Naive thymus-derived CD8-positive, alpha-beta T cell (primary cell): Measurements from ENCODE around the gene IFNAR2. TPM values are rescaled to one million over a fixed set of nuclear protein-coding genes. Genes with fewer than 3 reads are reported as not detected.
"Not testable (repeated sequence)": the region's sequence is repeated elsewhere in the genome, so short reads cannot be mapped to it uniquely, and the experiment has no call there.

Experiments
- ATAC-seq, 2 donors: fragments of 150-1000 bp; cut with Tn5 transposase in 1 of 2; sonication (Bioruptor Pico), chemical (Tn5 transposase) in 1 of 2; 1 replicate in 1 of 2; 2 replicates in 1 of 2; pipeline ENCODE4 v1.10.0; 2021; ENCODE audit warnings: mild to moderate bottlenecking in 2 of 2, moderate library complexity in 2 of 2
- POLR2A ChIA-PET: fragments of 350-600 bp; sonication (Branson Sonifier 250); formaldehyde crosslinking; loops from one replicate; lab custom pipeline; 2021; ENCODE audit warnings: antibody characterized with exemption; lab: Charles Lee
- DNase-seq, 10 donors: peaks; one replicate each; pipeline versions ENCODE4 v3.0.0 to v3.0.0-alpha.2; 2020 to 2022
- H3K27ac Mint-ChIP-seq, 10 donors: one replicate each; pipeline ENCODE4 v1.8.0; 2020 to 2022; ENCODE audit warnings: mild to moderate bottlenecking in 10 of 10, mixed read lengths in 10 of 10, moderate library complexity in 4 of 10, inconsistent platforms in 1 of 10
- H3K27me3 Mint-ChIP-seq, 5 donors: one replicate each; pipeline ENCODE4 v1.8.0; 2021 to 2022; ENCODE audit warnings: mixed read lengths in 5 of 5
- H3K36me3 Mint-ChIP-seq, 3 donors: one replicate each; pipeline ENCODE4 v1.8.0; 2020 to 2022; ENCODE audit warnings: mixed read lengths in 3 of 3, mild to moderate bottlenecking in 2 of 3, inconsistent platforms in 1 of 3
- H3K4me1 Mint-ChIP-seq, 4 donors: one replicate each; pipeline ENCODE4 v1.8.0; 2021 to 2022; ENCODE audit warnings: mixed read lengths in 4 of 4
- H3K4me3 Mint-ChIP-seq, 10 donors: one replicate each; pipeline ENCODE4 v1.8.0; 2020 to 2022; ENCODE audit warnings: mild to moderate bottlenecking in 10 of 10, mixed read lengths in 10 of 10, moderate library complexity in 6 of 10, inconsistent platforms in 1 of 10
- H3K9me3 Mint-ChIP-seq, 9 donors: one replicate each; pipeline ENCODE4 v1.8.0; 2020 to 2022; ENCODE audit warnings: mixed read lengths in 9 of 9, mild to moderate bottlenecking in 3 of 9, inconsistent platforms in 1 of 9, moderate library complexity in 1 of 9
- polyA plus RNA-seq, 3 donors: library from polyadenylated mRNA; unstranded; fragments of 300-500 nt; fragmentation: Illumina TruSeq; gene quantifications; one replicate each; pipeline ENCODE4 v1.2.3, GENCODE V29; 2021
- total RNA-seq, 8 experiments: library from RNA in 2 of 8; stranded (reverse) in 2 of 8; gene quantifications; one replicate each; pipeline ENCODE4 v1.2.3 and lab custom pipeline; 2021 to 2026

The IFNAR2 gene
- total and polyA plus RNA-seq, 5 experiments from 2014 or later = 53.9 to 72.9 (median 63.3) TPM

GRCh38 chr21:33246506-33246905 lies 16.8 kb downstream of the IFNAR2 start:
- no peaks in the 10 kb centered on the region for H3K9me3 Mint-ChIP-seq
- DNase-seq (no peak), ATAC-seq (no peak)
- H3K36me3 Mint-ChIP-seq = peaks cover 29 to 88% (median 58%) of the 10 kb centered on the region in 3 donors
- peaks cover 53 to 91% (median 81%) of the 10 kb centered on the region in 4 donors for H3K4me1 Mint-ChIP-seq
- POLR2A ChIA-PET = interaction anchor here (0.8 to 1.0 kb wide), 3 partner anchors 14 to 15 kb away, joined by 3 to 5 read pairs (median 4); no protein-coding TSS in a partner anchor
- no peaks in the 10 kb centered on the region for H3K27me3 Mint-ChIP-seq
- peak overlapping the region in 7 of 10 donors; percentile 18 to 55 (median 46) for H3K4me3 Mint-ChIP-seq
- H3K27ac Mint-ChIP-seq = peak overlapping the region; percentile 81 to 95 (median 85)

DNA sequence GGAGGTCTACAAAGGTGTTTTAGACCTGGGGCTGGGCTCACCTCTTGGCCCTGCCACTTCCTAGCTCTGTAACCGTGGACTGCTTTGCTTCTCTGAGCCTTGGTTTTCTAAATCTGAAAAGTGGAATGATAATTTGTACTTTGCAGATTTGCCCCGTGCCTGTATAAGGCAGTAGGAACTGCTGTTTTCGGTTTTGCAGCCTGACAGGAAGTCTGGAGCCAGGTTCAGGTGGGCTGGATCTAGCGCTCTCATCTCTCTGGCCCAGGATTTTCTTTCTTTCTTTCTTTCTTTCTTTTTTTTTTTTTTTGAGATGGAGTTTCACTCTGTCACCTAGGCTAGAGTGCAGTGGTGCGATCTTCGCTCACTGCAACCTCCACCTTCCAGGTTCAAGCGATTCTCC lies 17.2 kb downstream of the IFNAR2 start:
- Mint-ChIP-seq H3K9me3 (no peaks in the 10 kb centered on the region), H3K27me3 (no peaks in the 10 kb centered on the region), H3K27ac (peak overlapping the region; percentile 78 to 95 (median 85)), H3K36me3 (peaks cover 29 to 91% (median 57%) of the 10 kb centered on the region in 3 donors), H3K4me3 (peak overlapping the region in 8 of 10 donors; percentile 26 to 61 (median 49)), H3K4me1 (peaks cover 50 to 87% (median 77%) of the 10 kb centered on the region in 4 donors)
- peak; percentile 59 to 64 for ATAC-seq
- POLR2A ChIA-PET = interaction anchor here (0.7 to 1.2 kb wide), 6 partner anchors 11 to 122 kb away, joined by 3 to 6 read pairs (median 4); no protein-coding TSS in a partner anchor
- DNase-seq = no peak

- no peak for ATAC-seq
- POLR2A ChIA-PET = interaction anchor here (0.6 to 1.2 kb wide), 6 partner anchors 11 to 121 kb away, joined by 3 to 6 read pairs (median 4); no protein-coding TSS in a partner anchor
- Mint-ChIP-seq H3K36me3 (peaks cover 29 to 94% (median 59%) of the 10 kb centered on the region in 3 donors), H3K9me3 (no peaks in the 10 kb centered on the region), H3K4me1 (peaks cover 48 to 82% (median 71%) of the 10 kb centered on the region in 4 donors), H3K27ac (peak overlapping the region; percentile 37 to 95 (median 85)), H3K27me3 (no peaks in the 10 kb centered on the region), H3K4me3 (peak overlapping the region in 9 of 10 donors; percentile 3 to 61 (median 49))
- DNase-seq = no peak
These were observed 17.9 kb downstream of the IFNAR2 start for GRCh38 chr21:33247599-33247998.

- H3K9me3 Mint-ChIP-seq = no peaks in the 10 kb centered on the region
These were observed 19.7 kb downstream of the IFNAR2 start for GRCh38 chr21:33249331-33250002.

DNA sequence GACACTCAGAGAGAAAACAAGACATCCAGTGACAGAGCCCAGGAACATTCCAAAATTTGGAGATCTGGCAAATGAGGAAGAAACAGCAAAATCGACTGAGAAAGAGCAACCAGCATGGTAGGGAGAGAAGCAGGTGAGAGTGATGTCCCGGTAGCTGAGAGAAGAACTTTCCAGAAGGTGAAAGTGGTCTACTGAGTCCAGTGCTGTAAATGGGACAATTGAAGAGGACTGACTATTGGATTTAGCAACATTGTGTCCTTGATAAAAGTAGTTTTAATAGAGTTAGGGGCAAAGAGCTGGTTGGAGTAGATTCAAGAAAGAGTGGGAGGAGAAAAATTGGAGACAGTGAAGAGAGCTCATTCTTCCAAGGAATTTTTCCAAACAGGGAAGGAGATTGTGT lies 21.4 kb downstream of the IFNAR2 start:
- ATAC-seq = no peak
- POLR2A ChIA-PET = interaction anchor here (1.5 to 1.6 kb wide), 2 partner anchors 10 to 110 kb away, joined by 6 read pairs; no protein-coding TSS in a partner anchor
- Mint-ChIP-seq H3K36me3 (peaks cover 24 to 98% (median 63%) of the 10 kb centered on the region in 3 donors), H3K4me3 (no peak overlapping the region), H3K27me3 (no peaks in the 10 kb centered on the region), H3K4me1 (peaks cover 36 to 66% (median 57%) of the 10 kb centered on the region in 4 donors), H3K27ac (peak overlapping the region in 9 of 10 donors; percentile 13 to 93 (median 84)), H3K9me3 (no peaks in the 10 kb centered on the region)
- DNase-seq = no peak

More at GRCh38 chr21:33249331-33250002, 19.7 kb downstream of the IFNAR2 start:
- peaks cover 41 to 75% (median 59%) of the 10 kb centered on the region in 4 donors for H3K4me1 Mint-ChIP-seq
- peak overlapping the region; percentile 76 to 93 (median 89) for H3K27ac Mint-ChIP-seq
- POLR2A ChIA-PET = interaction anchor here (0.7 to 1.0 kb wide), 3 partner anchors 76 to 472 kb away, joined by 4 to 6 read pairs (median 5); partner anchors contain the start of gene IFNAR1
- H3K27me3 Mint-ChIP-seq = no peaks in the 10 kb centered on the region
- ATAC-seq (peak; percentile 35 to 54), DNase-seq (no peak)
- peak overlapping the region in 7 of 10 donors; percentile 27 to 63 (median 44) for H3K4me3 Mint-ChIP-seq
- H3K36me3 Mint-ChIP-seq = peaks cover 29 to 98% (median 59%) of the 10 kb centered on the region in 3 donors

- H3K27ac Mint-ChIP-seq = peak overlapping the region in 8 of 10 donors; percentile 11 to 79 (median 62)
- POLR2A ChIA-PET = interaction anchor here (1.2 kb wide), 1 partner anchor 72 kb away, joined by 3 read pairs; the partner anchor contains the start of gene IFNAR1
- H3K9me3 Mint-ChIP-seq, H3K27me3 Mint-ChIP-seq, H3K4me3 Mint-ChIP-seq, DNase-seq, ATAC-seq: not testable (repeated sequence)
- H3K4me1 Mint-ChIP-seq = peaks cover 26 to 48% (median 45%) of the 10 kb centered on the region in 4 donors
- peaks cover 35 to 98% (median 68%) of the 10 kb centered on the region in 3 donors for H3K36me3 Mint-ChIP-seq
These were observed 23.6 kb downstream of the IFNAR2 start for GRCh38 chr21:33253382-33253781.

- POLR2A ChIA-PET = interaction anchor here (0.6 to 1.3 kb wide), 4 partner anchors 7 to 248 kb away, joined by 3 to 5 read pairs (median 4); partner anchors contain the start of gene IL10RB
- Mint-ChIP-seq H3K9me3 (peaks cover 0 to 7% (median 4%) of the 10 kb centered on the region in 9 donors), H3K27ac (peak overlapping the region in 8 of 10 donors; percentile 19 to 92 (median 78)), H3K27me3 (no peaks in the 10 kb centered on the region), H3K36me3 (peaks cover 27 to 93% (median 77%) of the 10 kb centered on the region in 3 donors), H3K4me1 (peaks cover 22 to 47% (median 45%) of the 10 kb centered on the region in 4 donors), H3K4me3 (no peak overlapping the region)
- ATAC-seq (no peak), DNase-seq (no peak)
These were observed 25.0 kb downstream of the IFNAR2 start for GRCh38 chr21:33254766-33255165.

DNA sequence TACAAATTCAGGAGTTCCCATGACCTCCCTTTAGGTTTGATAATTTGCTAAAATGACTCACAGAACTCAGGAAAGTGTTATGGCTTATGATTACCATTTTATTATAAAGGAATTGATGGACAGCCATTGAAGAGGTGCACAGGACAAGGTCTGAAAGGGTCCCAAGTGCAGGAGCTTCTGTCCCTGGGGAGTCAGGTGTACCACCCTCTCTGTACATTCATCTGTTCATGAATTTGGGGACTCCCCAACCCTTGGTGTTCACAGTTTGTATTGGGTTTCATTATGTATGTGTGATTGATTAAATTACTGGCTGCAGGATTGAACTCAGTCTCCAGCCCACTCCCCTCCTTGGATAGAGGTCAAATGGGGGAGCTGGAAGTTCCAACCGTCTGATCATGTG lies 25.7 kb downstream of the IFNAR2 start:
- H3K27me3 Mint-ChIP-seq = no peaks in the 10 kb centered on the region
- peaks cover 0 to 7% (median 4%) of the 10 kb centered on the region in 9 donors for H3K9me3 Mint-ChIP-seq
- H3K4me1 Mint-ChIP-seq = peaks cover 23 to 50% (median 45%) of the 10 kb centered on the region in 4 donors
- no peak overlapping the region for H3K4me3 Mint-ChIP-seq
- no peak for ATAC-seq
- H3K27ac Mint-ChIP-seq = peak overlapping the region in 8 of 10 donors; percentile 28 to 92 (median 74)
- POLR2A ChIA-PET = interaction anchor here (1.3 kb wide), 1 partner anchor 11 kb away, joined by 5 read pairs; the partner anchor contains the start of gene IL10RB
- DNase-seq = no peak
- peaks cover 26 to 87% (median 74%) of the 10 kb centered on the region in 3 donors for H3K36me3 Mint-ChIP-seq

GRCh38 chr21:33256019-33256418 lies 26.3 kb downstream of the IFNAR2 start:
- POLR2A ChIA-PET = interaction anchor here (0.6 to 1.3 kb wide), 4 partner anchors 10 to 27 kb away, joined by 3 to 5 read pairs (median 4); partner anchors contain the start of genes IFNAR2 and IL10RB
- Mint-ChIP-seq H3K9me3 (peaks cover 0 to 7% (median 4%) of the 10 kb centered on the region in 9 donors), H3K4me1 (peaks cover 19 to 50% (median 43%) of the 10 kb centered on the region in 4 donors), H3K27ac (peak overlapping the region in 8 of 10 donors; percentile 10 to 92 (median 72)), H3K4me3 (peak overlapping the region in 1 of 10 donors; percentile 28), H3K36me3 (peaks cover 22 to 81% (median 68%) of the 10 kb centered on the region in 3 donors), H3K27me3 (no peaks in the 10 kb centered on the region)
- no peak for DNase-seq
- no peak for ATAC-seq

DNA sequence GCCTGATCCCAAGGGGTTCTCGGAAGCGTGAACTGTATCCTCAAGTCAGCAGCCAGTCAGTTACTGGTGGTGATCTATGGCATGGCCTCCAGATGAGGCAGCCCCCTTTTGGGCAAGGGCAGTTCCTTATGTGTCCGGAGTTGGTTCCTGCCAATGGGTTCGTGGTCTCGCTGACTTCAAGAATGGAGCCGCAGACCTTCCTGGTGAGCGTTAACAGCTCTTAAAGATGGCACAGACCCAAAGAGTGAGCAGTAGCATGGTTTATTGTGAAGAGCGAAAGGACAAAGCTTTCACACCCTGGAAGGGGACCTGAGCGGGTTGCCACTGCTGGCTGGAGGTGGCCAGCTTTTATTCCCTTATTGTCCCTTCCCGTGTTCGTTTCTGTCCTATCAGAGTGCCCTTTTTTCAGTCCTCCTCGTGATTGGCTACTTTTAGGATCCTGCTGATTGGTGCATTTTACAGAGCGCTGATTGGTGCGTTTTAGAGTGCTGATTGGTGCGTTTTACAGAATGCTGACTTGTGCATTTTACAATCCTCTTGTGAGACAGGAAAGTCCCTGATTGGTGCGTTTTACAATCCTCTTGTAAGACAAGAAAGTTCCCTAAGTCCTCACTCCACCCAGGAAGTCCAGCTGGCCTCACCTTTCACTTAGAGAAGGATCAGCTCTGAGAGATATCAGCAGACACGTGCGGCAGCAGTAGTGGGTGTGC lies 27.5 kb downstream of the IFNAR2 start:
- peaks cover 16 to 58% (median 47%) of the 10 kb centered on the region in 4 donors for H3K4me1 Mint-ChIP-seq
- H3K27me3 Mint-ChIP-seq = no peaks in the 10 kb centered on the region

DNA sequence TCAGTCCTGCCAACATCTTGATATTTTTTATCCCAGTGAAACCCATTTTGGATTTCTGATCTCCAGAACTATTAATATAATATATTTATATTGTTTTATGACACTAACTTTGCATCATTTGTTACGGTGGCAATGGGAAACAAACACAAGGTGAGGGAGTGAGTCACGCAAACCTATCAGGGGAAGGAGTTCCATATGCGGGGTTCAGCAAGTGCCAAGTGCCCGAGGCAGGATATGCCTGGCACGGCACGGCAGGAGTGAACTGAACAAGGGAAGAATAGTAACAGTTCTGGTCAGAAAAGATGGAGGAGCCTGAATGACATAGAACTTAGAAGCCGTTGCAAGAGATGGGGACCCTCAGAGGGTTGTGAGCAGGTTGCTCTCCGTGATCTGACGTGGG lies 28.7 kb downstream of the IFNAR2 start:
- DNase-seq (no peak), ATAC-seq (no peak)
- peak overlapping the region in 9 of 10 donors; percentile 53 to 91 (median 87) for H3K27ac Mint-ChIP-seq
- no peaks in the 10 kb centered on the region for H3K27me3 Mint-ChIP-seq
- H3K4me1 Mint-ChIP-seq = peaks cover 14 to 70% (median 45%) of the 10 kb centered on the region in 4 donors
- peaks cover 0 to 7% (median 4%) of the 10 kb centered on the region in 9 donors for H3K9me3 Mint-ChIP-seq
- no peak overlapping the region for H3K4me3 Mint-ChIP-seq
- H3K36me3 Mint-ChIP-seq = peaks cover 18 to 67% (median 52%) of the 10 kb centered on the region in 3 donors
- POLR2A ChIA-PET = no interaction called here

More for the DNA sequence above, 27.5 kb downstream of the IFNAR2 start:
- H3K27ac Mint-ChIP-seq = peak overlapping the region in 8 of 10 donors; percentile 25 to 92 (median 72)
- peak overlapping the region in 1 of 10 donors; percentile 29 for H3K4me3 Mint-ChIP-seq
- ATAC-seq (no peak), DNase-seq (no peak)
- peaks cover 0 to 7% (median 4%) of the 10 kb centered on the region in 9 donors for H3K9me3 Mint-ChIP-seq
- H3K36me3 Mint-ChIP-seq = peaks cover 18 to 70% (median 61%) of the 10 kb centered on the region in 3 donors
- POLR2A ChIA-PET = interaction anchor here (0.6 to 1.1 kb wide), 2 partner anchors 13 to 51 kb away, joined by 4 read pairs; no protein-coding TSS in a partner anchor
